Activated CD4-positive, alpha-beta T cell treated with anti-CD3 and anti-CD28 coated beads, Interleukin-2, amount 50 U/mL, for 4 hours (primary cell): Measurements from ENCODE around the gene C9orf153.
"Not testable (repeated sequence)": the region's sequence is repeated elsewhere in the genome, so short reads cannot be mapped to it uniquely, and the experiment has no call there.

Experiments
- DNase-seq, 2 experiments: peaks; one replicate each; pipeline ENCODE4 v3.0.0-alpha.2; 2020

C9orf153 gene

DNA sequence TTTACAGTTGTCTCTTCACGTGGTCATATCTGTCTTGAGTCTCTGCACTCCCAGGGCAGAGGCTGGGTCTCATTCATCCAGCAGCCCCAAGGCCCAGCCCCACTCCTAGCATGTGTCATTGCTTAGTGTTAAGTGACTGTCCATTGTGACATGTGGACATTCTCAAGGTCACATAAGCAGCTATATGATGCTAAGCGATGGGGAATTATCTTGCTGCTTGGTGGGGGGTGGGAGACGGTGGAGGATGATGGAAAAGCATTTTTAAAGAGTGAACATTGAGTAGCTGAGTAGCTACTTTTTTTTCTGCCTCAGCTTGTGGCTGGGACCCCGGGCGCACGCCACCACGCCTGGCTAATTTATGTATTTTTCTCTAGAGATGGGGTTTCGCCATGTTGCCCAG, at the start of gene C9orf153:
Gene C9orf153 (minus strand): TSS at position 101 of the 400 bp plus-strand sequence. CDS start 30,054 bp downstream, outside the sequence.
- no peak for DNase-seq

DNA sequence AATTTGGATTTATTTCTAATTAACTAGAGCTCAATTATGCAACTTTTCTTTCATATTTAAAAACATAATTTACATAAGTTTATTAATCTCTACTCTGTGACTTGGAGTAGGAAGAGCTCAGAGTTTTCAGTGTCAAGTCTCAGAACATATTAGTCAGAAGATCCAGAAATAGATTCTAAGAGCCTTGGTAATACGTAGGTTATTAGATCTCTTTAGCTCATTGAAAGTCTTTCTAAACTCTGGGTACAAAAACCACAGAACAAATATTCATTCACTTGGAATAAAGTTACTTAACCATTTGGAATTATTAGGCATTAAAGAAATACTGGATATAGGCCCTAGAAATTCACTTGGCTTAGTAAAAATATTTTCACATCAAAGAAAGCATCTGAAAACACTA, 49.2 kb upstream of the C9orf153 start:
- no peak for DNase-seq

- DNase-seq, result no peak
Measured at GRCh38 chr9:86304236-86304730, 44.8 kb upstream of the C9orf153 start.

DNA sequence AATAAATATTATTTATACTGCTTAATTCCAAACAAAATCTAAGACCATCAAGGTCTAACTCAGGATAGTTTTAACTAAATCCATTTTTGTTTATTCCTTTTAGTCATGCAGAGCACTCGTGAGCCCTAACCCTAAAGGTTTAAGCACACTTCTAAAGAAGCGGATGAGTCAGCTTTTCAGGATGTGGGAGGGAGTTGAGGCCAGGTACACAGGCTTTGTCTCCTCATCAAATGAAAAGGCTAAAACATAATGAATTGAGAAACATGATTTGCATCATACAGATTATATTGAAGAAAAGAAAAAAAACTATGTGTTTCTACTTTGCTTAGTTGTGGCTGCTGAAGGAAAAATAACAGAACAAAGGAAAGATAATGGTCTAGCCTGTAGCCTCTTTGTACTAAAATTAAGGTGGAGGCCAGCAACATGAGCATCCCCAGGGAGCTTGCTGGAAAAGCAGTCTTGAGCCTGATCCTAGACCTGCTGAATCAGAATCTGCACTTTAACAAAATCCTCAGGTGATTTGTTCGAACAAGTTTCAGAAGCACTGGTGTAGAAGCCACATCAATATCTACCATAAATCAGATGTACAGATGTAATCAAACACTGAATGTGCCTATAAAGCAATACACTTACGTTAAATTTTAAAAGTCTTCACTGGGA, 44.0 kb upstream of the C9orf153 start:
- DNase-seq, result peak; percentile 46 to 51

DNA sequence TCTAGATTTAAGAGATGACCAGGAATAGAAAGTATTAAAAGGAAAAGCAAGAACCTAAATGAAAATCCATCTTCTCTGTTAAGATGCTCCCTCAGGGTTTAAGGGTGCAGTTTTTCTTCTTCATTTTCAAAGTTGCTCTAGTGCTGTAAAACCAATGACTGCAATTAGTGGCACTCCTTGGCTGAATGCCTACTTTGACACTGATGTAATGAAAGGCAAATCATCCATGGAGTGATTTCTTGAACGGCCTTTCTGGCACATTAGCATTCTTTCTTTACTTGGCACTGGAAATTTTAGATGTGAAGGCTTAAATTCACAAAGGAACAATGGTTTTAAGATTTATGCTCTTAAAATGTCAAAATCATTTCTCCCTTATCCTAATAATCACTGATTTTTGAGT, 42.2 kb upstream of the C9orf153 start:
- no peak for DNase-seq

GRCh38 chr9:86300701-86301100, 41.2 kb upstream of the C9orf153 start:
- no peak for DNase-seq

- no peak for DNase-seq
Measured at GRCh38 chr9:86298873-86299272, 39.4 kb upstream of the C9orf153 start.

DNA sequence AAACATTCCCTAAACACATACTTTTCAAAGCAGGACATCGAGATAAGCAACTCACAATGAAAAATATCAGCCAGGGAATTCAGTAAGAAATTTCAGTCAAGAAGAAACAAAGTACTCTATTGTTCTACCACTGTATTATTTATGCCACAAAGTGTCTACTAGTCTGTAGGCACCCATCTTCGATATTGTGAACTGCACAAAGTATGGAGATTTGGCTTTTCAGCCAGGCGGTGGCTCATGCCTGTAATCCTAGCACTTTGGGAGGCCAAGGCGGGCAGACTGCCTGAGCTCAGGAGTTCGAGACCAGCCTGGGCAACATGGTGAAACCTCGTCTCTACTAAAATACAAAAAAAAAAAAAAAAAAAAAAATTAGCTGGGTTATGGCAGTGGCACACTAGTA, 30.9 kb upstream of the C9orf153 start:
- DNase-seq, result not testable (repeated sequence)

DNA sequence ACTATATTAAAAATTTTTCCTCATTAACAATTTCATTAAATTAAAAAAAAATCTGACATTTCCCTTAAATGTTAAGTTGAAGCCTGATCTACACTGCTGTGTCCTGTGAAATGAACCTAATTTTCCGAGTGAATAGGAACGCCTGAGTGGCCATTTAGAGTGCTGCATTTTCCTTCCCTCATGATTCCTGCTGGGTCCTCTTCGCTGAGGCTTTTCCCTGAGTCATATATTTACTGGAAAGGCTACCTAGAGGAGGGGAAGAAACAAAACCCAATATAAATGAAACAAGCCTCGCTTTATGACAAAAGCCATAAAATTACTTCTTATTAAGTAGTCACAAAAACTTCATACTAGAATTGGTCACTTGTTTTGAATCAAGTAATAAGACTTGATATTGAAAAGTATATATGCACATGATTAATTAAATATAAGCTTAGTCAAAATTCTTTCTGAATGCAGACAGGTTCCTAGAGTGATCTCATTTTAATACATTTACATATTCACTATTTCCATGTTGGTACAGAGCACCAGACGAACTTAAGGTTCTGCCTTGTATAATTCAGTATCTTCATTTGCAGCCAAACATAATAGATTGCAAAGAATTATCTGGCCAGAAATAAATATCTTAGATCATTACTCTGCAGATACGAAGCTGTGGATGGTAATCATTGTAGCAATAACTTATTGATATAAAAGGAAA, 29.2 kb upstream of the C9orf153 start:
- no peak for DNase-seq

GRCh38 chr9:86287013-86287412, 27.6 kb upstream of the C9orf153 start:
- no peak for DNase-seq

- DNase-seq, result no peak
Measured at GRCh38 chr9:86286278-86286677, 26.8 kb upstream of the C9orf153 start.

GRCh38 chr9:86285261-86285660, 25.8 kb upstream of the C9orf153 start:
- no peak for DNase-seq

DNA sequence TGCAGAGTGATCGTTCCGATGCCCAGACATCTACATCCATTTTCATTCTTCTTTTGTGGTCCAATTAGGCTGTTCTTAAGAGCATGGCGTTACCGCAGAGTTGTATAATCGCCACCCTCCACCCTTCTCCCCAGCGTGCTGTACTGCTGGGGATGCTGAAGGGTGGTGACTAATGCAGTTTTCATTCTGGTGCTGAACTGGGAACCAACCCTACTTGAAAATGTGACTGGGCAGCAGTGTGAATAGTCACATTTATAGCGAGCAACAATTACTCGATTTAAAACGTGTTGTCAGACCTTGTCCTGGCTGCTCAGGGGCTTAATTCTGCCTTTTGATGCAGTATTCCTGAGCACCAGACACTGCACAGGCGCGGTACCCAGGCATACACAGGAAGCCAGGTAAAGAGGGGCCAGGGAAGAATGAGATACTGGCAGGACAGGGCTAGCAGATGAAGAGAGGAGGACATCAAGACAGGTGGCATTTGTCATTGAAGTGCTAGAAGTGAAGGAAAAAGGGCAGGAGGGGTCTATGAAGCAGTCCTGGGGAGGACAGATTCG, 23.6 kb upstream of the C9orf153 start:
- no peak for DNase-seq

DNA sequence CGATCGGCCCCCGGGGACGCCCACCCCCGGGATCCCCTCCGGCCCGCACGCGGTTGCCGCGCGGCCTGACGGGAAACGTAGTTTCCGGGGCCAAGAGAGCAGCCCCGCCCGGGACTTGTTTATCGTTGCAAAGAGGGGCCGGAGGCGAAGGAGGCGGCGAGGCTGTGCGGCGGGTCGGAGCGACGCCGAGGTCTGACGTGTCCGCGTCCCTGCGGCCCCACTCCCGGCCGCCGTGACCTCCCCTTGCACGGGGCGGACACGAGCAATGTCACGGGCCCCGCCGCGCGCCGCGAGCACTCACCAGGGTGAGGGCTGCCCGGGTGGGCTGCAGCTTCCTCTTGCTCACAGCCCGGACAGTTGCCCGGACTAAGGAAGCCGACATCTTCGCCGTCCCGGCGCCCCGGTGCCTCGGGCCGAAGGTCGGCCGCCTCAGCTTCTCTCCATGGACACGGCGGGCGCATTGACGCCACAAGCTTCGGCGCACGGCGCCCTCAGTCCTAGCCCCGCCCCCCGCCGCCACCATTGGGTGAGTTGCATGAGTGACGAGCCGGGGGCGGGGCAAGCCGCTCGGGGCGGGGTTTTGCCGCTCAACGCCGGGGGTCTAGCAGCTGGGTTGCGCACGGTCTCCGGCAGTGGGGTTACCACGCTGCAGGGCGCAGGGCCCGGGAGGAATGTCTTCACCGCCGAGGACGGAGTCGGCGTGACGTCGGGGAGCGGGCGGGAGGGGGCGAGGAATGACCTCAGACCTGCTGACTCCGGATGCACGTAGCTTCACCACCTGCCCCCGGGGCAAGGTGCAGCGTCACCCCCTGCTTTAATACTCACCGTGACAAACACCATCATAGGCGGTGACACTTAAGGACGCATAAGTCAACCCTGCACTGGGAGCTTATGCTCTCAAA, 22.9 kb upstream of the C9orf153 start, which contains the start of gene ISCA1:
Gene ISCA1 (minus strand): TSS at position 462 of the 902 bp plus-strand sequence. CDS start 80 bp downstream, at position 382.
- DNase-seq, result peak; percentile 97 to 99

DNA sequence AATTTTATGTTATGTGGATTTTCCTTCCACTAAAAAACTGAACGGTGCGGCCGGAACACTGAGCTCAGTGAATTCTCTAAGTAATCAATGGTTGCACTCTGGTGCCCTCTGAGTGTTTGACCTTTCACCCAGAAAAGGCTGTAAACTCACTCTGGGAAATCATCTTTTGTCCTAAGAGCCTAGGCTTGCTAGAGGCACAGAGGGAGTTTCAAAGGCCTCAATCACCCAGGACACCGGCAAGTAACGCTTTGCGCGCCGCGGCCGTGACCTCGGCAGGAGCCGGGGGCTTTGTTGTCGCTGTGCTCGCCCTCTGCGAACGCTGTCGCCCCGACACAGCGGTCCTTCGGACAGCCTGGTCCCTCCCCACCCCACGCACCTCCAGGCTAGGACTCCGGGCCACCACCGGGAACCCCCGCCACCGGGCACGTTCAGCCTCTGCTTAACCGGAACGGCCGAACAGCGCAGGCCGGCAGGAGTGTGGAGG, 22.2 kb upstream of the C9orf153 start:
- DNase-seq, result no peak

- no peak for DNase-seq
Measured at GRCh38 chr9:86280580-86280979, 21.1 kb upstream of the C9orf153 start.

DNA sequence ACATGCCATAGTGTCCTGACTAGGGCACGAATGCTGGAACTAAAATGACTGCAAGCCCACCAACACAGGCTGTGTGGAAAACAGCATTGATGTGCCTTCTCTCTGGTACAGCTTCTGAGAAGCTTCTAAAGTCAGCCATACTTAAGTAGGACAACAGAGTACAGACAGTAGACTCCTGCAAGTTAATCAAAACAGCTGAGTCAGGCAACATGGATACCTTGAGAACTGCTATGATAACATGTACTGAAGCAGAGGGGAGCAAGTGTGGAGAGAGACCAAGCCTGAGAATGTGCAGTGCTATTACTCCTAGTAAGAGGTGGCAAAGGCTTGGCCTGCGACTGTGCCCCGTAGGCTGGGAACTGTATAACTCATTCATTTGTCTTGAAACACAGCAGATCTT, 20.4 kb upstream of the C9orf153 start:
- no peak for DNase-seq

DNA sequence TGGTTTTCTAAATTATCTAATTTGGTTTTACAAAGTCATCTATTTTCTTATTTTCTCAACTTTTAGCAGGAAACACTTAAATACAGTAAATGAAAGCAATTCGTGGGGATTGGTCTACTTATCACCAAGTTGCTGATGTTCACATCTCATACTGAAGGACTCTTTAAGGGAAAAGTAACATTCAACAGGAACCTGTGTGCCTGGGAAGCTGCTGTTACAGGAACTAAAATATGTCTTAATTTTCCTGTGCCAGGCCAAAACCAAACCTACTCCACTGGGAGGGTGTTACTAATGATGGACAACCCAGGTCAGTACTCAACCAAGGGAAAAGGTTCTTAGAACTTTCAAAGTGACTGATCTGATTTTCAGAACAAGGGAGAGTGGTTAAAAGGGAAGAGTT, 17.6 kb upstream of the C9orf153 start:
- no peak for DNase-seq

DNA sequence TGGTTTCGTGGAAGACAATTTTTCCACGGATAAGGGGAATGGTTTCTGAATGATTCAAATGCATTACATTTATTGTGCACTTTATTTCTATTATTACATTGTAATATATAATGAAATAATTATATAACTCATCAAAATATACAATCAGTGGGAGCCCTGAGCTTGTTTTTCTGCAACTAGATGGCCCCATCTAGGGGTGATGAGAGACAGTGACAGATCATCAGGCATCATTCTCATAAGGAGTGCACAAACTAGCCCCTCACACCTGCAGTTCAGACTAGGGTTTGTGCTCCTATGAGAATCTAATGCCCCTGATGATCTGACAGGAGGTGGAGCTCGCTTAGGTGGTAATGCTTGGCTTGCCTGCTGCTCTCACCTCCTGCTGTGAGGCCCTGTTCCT, 16.5 kb upstream of the C9orf153 start:
- DNase-seq, result no peak

DNA sequence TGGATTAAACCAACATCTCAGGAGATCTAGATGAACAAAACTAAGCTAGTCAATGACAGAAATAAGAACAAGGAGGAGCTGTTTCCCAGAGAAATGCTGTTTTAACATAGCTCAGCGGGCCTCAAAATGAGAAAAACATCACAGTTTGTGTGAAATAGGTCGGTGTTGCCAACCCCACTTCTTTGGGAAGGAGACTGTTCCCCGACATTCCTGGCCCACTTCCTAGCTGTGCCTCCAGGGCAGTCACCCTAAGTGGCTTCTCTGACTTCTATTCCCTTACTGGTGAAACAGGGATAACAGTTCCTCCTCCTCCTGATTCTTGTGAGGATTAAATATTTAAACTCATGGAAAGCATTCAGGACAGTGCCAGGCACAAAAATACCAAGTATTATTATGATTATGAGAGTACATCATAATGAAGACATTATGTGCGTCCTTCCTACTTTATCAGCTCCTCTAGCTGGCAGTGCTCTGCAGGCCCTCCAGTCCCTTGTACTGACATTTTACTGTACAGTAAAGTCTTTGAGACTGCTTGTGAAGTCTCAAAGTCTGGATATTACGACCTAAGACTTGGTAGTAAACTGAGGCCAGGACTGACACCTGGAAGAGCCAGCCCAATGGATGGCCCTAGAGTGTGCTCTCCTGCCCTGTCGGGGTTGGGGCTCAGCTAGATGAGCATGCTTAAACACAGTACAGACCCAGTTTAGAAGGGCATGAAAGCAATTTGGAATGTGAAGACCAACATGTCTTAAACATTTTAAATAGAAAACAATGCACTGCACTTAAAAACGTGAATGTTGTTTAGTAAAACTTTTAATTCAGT, 15.6 kb upstream of the C9orf153 start:
- DNase-seq, result no peak

GRCh38 chr9:86272221-86272620, 12.8 kb upstream of the C9orf153 start:
- DNase-seq, result no peak

- no peak for DNase-seq
Measured at GRCh38 chr9:86263876-86264275, 4.4 kb upstream of the C9orf153 start.
